NCI-H1436 treated with DMSO at 0.1 percent for 48 hours (cell line): ENCODE results near the gene GNAS.

Experiments
- DNase-seq: peaks from one replicate; lab custom pipeline; 2025; lab: John Stamatoyannopoulos, UW

GNAS gene

GRCh38 chr20:58898629-58899408 is 46.3 kb downstream of the GNAS start:
- no peak for DNase-seq

GRCh38 chr20:58899512-58899911 is 47.0 kb downstream of the GNAS start:
- DNase-seq: no peak

GRCh38 chr20:58900397-58900796 is 47.9 kb downstream of the GNAS start:
- no peak for DNase-seq

- DNase-seq: no peak
Observed at GRCh38 chr20:58901488-58902402, 49.2 kb downstream of the GNAS start.

GRCh38 chr20:58903614-58904013 is 51.1 kb downstream of the GNAS start:
- no peak for DNase-seq

- no peak for DNase-seq
Observed at GRCh38 chr20:58905236-58905635, 52.7 kb downstream of the GNAS start.

GRCh38 chr20:58906111-58906510 is 53.6 kb downstream of the GNAS start:
- no peak for DNase-seq

GRCh38 chr20:58906894-58907293 is 54.4 kb downstream of the GNAS start:
- DNase-seq: no peak

- DNase-seq: no peak
Observed at GRCh38 chr20:58907320-58908137, 55.0 kb downstream of the GNAS start.

- no peak for DNase-seq
Observed at GRCh38 chr20:58908221-58908620, 55.7 kb downstream of the GNAS start.

- no peak for DNase-seq
Observed at GRCh38 chr20:58908941-58909340, 56.4 kb downstream of the GNAS start.

- DNase-seq: no peak
Observed at GRCh38 chr20:58909585-58909984, 57.1 kb downstream of the GNAS start.

- DNase-seq: no peak
Observed at GRCh38 chr20:58910473-58910872, 58.0 kb downstream of the GNAS start.

- DNase-seq: no peak
Observed at GRCh38 chr20:58911309-58911708, 58.8 kb downstream of the GNAS start.

- DNase-seq: no peak
Observed at GRCh38 chr20:58911970-58912369, 59.5 kb downstream of the GNAS start.

- DNase-seq: no peak
Observed at GRCh38 chr20:58913079-58913478, 60.6 kb downstream of the GNAS start.

GRCh38 chr20:58918621-58919020 is 66.1 kb downstream of the GNAS start:
- no peak for DNase-seq

GRCh38 chr20:58921564-58921963 is 69.0 kb downstream of the GNAS start:
- DNase-seq: no peak

- DNase-seq: no peak
Observed at GRCh38 chr20:58922036-58922435, 69.5 kb downstream of the GNAS start.

- no peak for DNase-seq
Observed at GRCh38 chr20:58923117-58923712, 70.7 kb downstream of the GNAS start.

GRCh38 chr20:58926802-58927489 is 74.4 kb downstream of the GNAS start:
- no peak for DNase-seq
